ENCODE measurements around the gene VTI1A.

- TF ChIP-seq CTCF (IDR thresholded peaks at IDR 0.05; ENCODE audit: control extremely low read depth in 1 of 3, insufficient read depth in 1 of 3, low read depth in 1 of 3, low read length in 3 of 3) (no peak), POLR2A (IDR thresholded peaks at IDR 0.05; ENCODE audit: control extremely low read depth in 1 of 2, low read depth in 2 of 2, low read length in 2 of 2) (no peak), RAD21 (IDR thresholded peaks at IDR 0.05 in 1 of 2, conservative IDR thresholded peaks at IDR 0.05 in 1 of 2; ENCODE audit: low read depth in 2 of 2, low read length in 2 of 2) (no peak), EZH2 (IDR thresholded peaks at IDR 0.05; ENCODE audit: low read depth, low read length, severe bottlenecking) (no peak), MAFK (IDR thresholded peaks at IDR 0.05; ENCODE audit: low read depth, low read length) (0 out of 2 replicates have a peak, but pooled peaks have one; percentile 19), HDAC6 (IDR thresholded peaks at IDR 0.05; ENCODE audit: low read depth, low read length) (no peak)
Observed at GRCh38 chr10:112491144-112491543, 44.1 kb downstream of the VTI1A start.
